Endothelial cell of umbilical vein (primary cell): ENCODE results near the gene PRXL2C.

ENCODE experiments used
- CTCF ChIP-seq, 2 donors: IDR thresholded peaks; 1 replicate in 1 of 2; 2 replicates in 1 of 2; pipeline ENCODE4 v1.5.1; 2011; ENCODE audit warnings: low read length in 2 of 2, mild to moderate bottlenecking in 2 of 2, moderate library complexity in 2 of 2, control low read depth in 1 of 2, inconsistent platforms in 1 of 2, low read depth in 1 of 2; ENCODE audit not compliant: insufficient read depth in 1 of 2; ENCODE audit errors: extremely low read depth in 1 of 2
- POLR2A ChIP-seq: IDR thresholded peaks from 2 replicates; pipeline ENCODE4 v1.6.1; 2012; ENCODE audit warnings: low read depth, mild to moderate bottlenecking, control low read depth, low read length
- POLR2AphosphoS5 ChIP-seq: IDR thresholded peaks from 2 replicates; pipeline ENCODE4 v1.6.1; 2012; ENCODE audit warnings: low read depth, mild to moderate bottlenecking, control low read depth, low read length, moderate library complexity; ENCODE audit not compliant: insufficient read depth

- no peak for TF ChIP-seq POLR2A
- no peak for TF ChIP-seq POLR2AphosphoS5
- TF ChIP-seq CTCF (IDR thresholded peaks at IDR 0.05; ENCODE audit: extremely low read depth in 1 of 2, insufficient read depth in 1 of 2, low read depth in 1 of 2, low read length in 2 of 2), result no peak
These were observed 25.8 kb upstream of the PRXL2C start for GRCh38 chr9:96680812-96681499.
